GM21737 (cell line): ENCODE results near the gene LTA4H.

Experiments used
- ATAC-seq: cut with Tn5 transposase; IDR thresholded peaks from one replicate; pipeline ENCODE4 v1.9.1; 2021; ENCODE audit warnings: mild to moderate bottlenecking, moderate library complexity; ENCODE audit not compliant: unreplicated experiment

Gene LTA4H

GRCh38 chr12:96036765-96037455 is 1.5 kb upstream of the LTA4H start:
- ATAC-seq: no peak

- peak; percentile 8 for ATAC-seq
Measured at GRCh38 chr12:96034621-96035282, 635 bp downstream of the LTA4H start.

- ATAC-seq: no peak
Measured at GRCh38 chr12:96033549-96034389, 1.6 kb downstream of the LTA4H start.

- ATAC-seq: no peak
Measured at GRCh38 chr12:96029826-96030225, 5.6 kb downstream of the LTA4H start.

GRCh38 chr12:96028538-96028937 is 6.8 kb downstream of the LTA4H start:
- ATAC-seq: no peak

- ATAC-seq: no peak
Measured at GRCh38 chr12:96026331-96026730, 9.1 kb downstream of the LTA4H start.

- no peak for ATAC-seq
Measured at GRCh38 chr12:96025518-96025917, 9.9 kb downstream of the LTA4H start.

- peak; percentile 94 for ATAC-seq
Measured at GRCh38 chr12:96020314-96021003, 14.9 kb downstream of the LTA4H start.

GRCh38 chr12:96015672-96016071 is 19.7 kb downstream of the LTA4H start:
- no peak for ATAC-seq

- no peak for ATAC-seq
Measured at GRCh38 chr12:96014943-96015599, 20.3 kb downstream of the LTA4H start.

GRCh38 chr12:96007729-96008128 is 27.7 kb downstream of the LTA4H start:
- ATAC-seq: no peak

- ATAC-seq: no peak
Measured at GRCh38 chr12:96006727-96007126, 28.7 kb downstream of the LTA4H start.

- ATAC-seq: no peak
Measured at GRCh38 chr12:96000858-96001257, 34.5 kb downstream of the LTA4H start.

GRCh38 chr12:95999484-95999883 is 35.9 kb downstream of the LTA4H start:
- no peak for ATAC-seq

- peak; percentile 87 for ATAC-seq
Measured at GRCh38 chr12:95998611-95999286, 36.6 kb downstream of the LTA4H start.

GRCh38 chr12:95997911-95998510 is 37.4 kb downstream of the LTA4H start:
- no peak for ATAC-seq

- ATAC-seq: no peak
Measured at GRCh38 chr12:95997276-95997675, 38.1 kb downstream of the LTA4H start.

GRCh38 chr12:95996034-95996658 is 39.2 kb downstream of the LTA4H start, which contains the start of gene HAL:
Gene HAL, minus strand, starts transcription at chr12:95996344. Its CDS starts 434 bp downstream, at chr12:95995910.
- no peak for ATAC-seq
